Activated T-helper 1 cell treated with anti-CD3 and anti-CD28 coated beads, Interleukin-12 subunit alpha, Interleukin-12 subunit beta, Interleukin-2, Interleukin-4 antibody, amounts not matched to agents 30 ng/mL and 10 ng/mL and 1 ng/mL, durations not matched to agents 14 hours and 24 hours and 36 hours (primary cell): ENCODE data around the gene DDX46. TPM values are rescaled to one million over a fixed set of nuclear protein-coding genes. Genes with fewer than 3 reads are reported as not detected.
"Not testable (repeated sequence)": the region's sequence is repeated elsewhere in the genome, so short reads cannot be mapped to it uniquely, and the experiment has no call there.

Experiments used
- DNase-seq: peaks from one replicate; pipeline ENCODE4 v3.0.0; 2021; ENCODE audit warnings: low spot score
- H3K27ac Mint-ChIP-seq: one replicate; pipeline ENCODE4 v1.8.0; 2021; ENCODE audit warnings: mild to moderate bottlenecking, mixed read lengths
- H3K27me3 Mint-ChIP-seq: one replicate; pipeline ENCODE4 v1.8.0; 2022; ENCODE audit warnings: mild to moderate bottlenecking, moderate library complexity, mixed read lengths; ENCODE audit not compliant: insufficient read depth
- H3K36me3 Mint-ChIP-seq: one replicate; pipeline ENCODE4 v1.8.0; 2021; ENCODE audit warnings: low read depth, mixed read lengths
- H3K4me1 Mint-ChIP-seq: one replicate; pipeline ENCODE4 v1.8.0; 2021; ENCODE audit warnings: low read depth, mixed read lengths
- H3K4me3 Mint-ChIP-seq: one replicate; pipeline ENCODE4 v1.8.0; 2021; ENCODE audit warnings: mild to moderate bottlenecking, moderate library complexity, mixed read lengths
- H3K9me3 Mint-ChIP-seq: one replicate; pipeline ENCODE4 v1.8.0; 2021; ENCODE audit warnings: mixed read lengths
- intact Hi-C: fragments of 100-400 bp; cut with micrococcal nuclease; formaldehyde crosslinking; loops from one replicate; pipeline ENCODE4 v1.15.1; 2024
- total RNA-seq: library from RNA; stranded (reverse); gene quantifications from 2 replicates; pipeline ENCODE4 v1.2.3, GENCODE V29; 2022

The DDX46 gene
- total RNA-seq, 1 donor from 2014 or later = 78.3 TPM

DNA sequence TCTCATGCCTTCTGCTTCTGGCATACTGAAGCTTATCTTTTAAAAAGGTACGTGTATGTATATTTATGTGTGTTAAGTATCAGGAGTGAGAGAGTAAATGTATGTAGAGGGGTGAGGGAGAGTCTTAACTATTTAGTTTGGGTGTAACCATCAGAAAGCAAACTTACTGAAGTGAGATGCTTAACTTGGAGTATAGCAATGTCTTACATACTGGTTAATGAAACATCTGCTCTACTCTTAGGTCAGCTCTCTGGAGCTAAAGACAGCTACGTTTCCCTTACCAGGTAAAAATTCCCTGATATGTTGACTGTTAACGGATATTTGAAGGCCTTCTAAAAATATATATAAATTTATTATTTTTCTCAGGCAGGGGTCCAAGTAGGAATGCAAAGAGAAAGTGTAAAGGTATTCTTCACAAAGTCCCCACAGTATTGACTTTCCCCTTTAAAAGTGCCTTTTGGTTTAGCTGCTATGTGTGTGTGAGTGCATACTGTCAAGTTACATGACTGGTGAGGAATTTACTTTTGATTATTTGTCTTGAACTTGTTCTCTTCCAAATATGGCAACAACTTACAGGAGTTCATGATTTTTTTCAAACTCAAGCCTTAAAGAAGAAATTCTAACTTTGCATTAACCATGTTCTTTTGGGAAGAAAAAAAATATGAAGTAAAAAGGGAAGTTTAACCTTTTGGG lies 74.9 kb downstream of the DDX46 start:
- H3K27me3 Mint-ChIP-seq = no peaks in the 10 kb centered on the region
- H3K9me3 Mint-ChIP-seq = no peaks in the 10 kb centered on the region
- H3K4me1 Mint-ChIP-seq = no peaks in the 10 kb centered on the region
- H3K4me3 Mint-ChIP-seq = no peak overlapping the region
- no peak for DNase-seq
- H3K36me3 Mint-ChIP-seq = peaks cover 9% of the 10 kb centered on the region
- intact Hi-C loops = no loop called here
- H3K27ac Mint-ChIP-seq = no peak overlapping the region

DNA sequence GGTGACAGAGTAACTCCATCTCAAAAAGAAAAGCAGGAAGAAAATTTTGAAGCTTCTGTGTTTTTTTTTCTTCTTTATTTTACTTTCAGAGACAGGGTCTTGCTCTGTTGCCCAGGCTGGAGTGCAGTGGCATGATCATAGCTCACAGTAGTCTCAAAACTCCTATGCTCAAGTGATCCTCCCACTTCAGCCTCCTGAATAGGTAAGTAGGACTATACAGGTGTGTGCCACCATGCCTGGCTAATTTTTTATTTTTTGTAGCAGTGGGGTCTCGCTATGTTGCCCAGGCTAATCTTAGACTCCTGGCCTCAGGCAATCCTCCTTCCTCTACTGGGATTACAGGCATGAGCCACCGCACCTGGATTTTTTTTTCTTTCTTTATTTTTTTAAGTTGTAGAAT lies 77.0 kb downstream of the DDX46 start:
- no peaks in the 10 kb centered on the region for H3K4me1 Mint-ChIP-seq
- H3K9me3 Mint-ChIP-seq = no peaks in the 10 kb centered on the region
- intact Hi-C loops = no loop called here
- DNase-seq = no peak
- peaks cover 12% of the 10 kb centered on the region for H3K36me3 Mint-ChIP-seq
- no peak overlapping the region for H3K4me3 Mint-ChIP-seq
- H3K27me3 Mint-ChIP-seq = no peaks in the 10 kb centered on the region
- H3K27ac Mint-ChIP-seq = no peak overlapping the region

DNA sequence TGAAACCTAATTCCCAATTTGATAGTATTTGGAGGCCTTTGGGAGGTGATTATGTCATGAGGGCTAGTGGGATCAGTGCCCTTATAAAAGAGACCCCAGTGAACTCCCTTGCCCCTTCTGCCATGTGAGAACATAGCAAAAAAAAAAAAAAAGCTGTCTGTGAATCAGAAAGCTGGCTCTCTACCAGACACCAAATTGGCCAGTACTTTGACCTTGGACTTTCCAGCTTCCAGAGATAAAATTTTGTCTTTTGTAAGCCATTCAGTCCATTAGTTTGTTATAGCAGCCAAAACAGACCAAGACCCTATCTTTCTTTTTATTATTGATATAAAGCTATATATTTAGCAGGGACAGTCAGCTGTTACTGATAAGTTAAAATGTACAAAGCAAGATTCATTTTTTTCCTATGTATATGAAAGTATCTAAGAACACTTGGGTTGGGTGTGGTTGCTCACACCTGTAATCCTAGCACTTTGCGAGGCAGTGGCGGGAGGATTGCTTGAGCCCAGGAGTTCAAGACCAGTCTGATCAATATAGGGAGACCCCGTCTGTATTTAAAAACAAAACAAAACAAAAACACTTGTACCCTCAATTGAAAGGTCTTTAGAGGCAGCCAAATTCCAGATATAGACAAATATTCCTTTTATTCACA lies 79.1 kb downstream of the DDX46 start:
- Mint-ChIP-seq H3K27ac (no peak overlapping the region), H3K27me3 (no peaks in the 10 kb centered on the region), H3K9me3 (no peaks in the 10 kb centered on the region), H3K36me3 (peaks cover 10% of the 10 kb centered on the region), H3K4me1 (no peaks in the 10 kb centered on the region), H3K4me3 (no peak overlapping the region)
- no peak for DNase-seq
- intact Hi-C loops = no loop called here

DNA sequence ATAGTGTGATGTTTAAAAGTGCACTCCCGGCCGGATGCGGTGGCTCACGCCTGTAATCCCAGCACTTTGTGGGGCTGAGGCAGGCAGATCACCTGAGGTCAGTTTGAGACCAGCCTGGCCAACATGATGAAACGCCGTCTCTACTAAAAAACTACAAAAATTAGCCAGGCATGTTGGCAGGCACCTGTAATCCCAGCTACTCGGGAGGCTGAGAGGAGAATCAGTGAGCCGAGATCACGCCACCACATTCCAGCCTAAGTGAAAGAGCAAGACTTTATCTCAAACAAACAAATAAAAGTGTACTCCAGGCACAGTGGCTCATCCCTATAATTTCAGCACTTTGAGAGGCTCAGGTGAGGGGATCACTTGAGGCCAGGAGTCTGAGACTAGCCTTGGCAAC lies 79.8 kb downstream of the DDX46 start:
- H3K27ac Mint-ChIP-seq, DNase-seq, H3K27me3 Mint-ChIP-seq, H3K4me1 Mint-ChIP-seq, H3K4me3 Mint-ChIP-seq, H3K9me3 Mint-ChIP-seq, intact Hi-C loops: not testable (repeated sequence)
- H3K36me3 Mint-ChIP-seq = peaks cover 10% of the 10 kb centered on the region

DNA sequence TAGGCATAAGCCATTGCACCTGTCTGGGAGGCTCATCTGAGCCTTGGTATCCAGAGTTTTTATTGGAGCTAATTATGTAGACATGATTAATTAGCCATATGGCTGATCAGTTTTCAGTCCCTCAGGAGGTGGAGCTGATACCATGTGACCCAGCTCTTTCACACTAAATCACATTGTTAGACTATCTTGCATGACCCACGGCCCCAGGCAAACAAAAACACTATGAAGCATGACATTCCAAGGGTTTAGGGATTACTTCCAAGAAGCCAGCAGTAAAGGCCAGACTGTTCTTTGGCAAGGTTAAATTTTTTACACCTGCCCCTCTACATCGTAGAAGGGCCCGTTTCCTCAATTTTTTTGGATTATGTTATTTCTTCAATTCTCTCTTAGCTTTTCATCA lies 82.2 kb downstream of the DDX46 start:
- Mint-ChIP-seq H3K9me3 (no peaks in the 10 kb centered on the region), H3K36me3 (peaks cover 10% of the 10 kb centered on the region), H3K27ac (no peak overlapping the region), H3K27me3 (no peaks in the 10 kb centered on the region), H3K4me1 (peaks cover 10% of the 10 kb centered on the region), H3K4me3 (no peak overlapping the region)
- DNase-seq = no peak
- intact Hi-C loops = loop anchor here (10.0 kb wide), 2 partner anchors 316 to 836 kb away; partner anchors contain the start of genes JADE2 and VDAC1

DNA sequence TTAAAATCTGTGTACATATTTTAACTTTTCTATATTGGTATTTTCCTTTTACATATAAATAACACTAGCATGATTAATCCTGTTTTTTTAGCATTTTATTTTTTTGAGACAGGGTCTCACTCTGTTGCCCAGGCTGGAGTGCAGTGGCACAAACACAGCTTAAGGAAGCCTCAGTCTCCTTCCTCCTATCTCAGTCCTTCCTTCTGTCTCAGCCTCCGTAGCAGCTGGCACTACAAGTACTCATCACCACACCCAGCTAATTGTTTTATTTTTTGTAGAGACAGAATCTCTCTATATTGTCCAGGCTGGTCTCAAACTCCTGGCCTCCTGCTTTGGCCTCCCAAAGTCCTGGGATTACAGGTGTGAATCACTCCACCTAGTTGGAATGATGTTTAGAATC lies 85.7 kb downstream of the DDX46 start:
- peaks cover 18% of the 10 kb centered on the region for H3K4me1 Mint-ChIP-seq
- H3K27ac Mint-ChIP-seq = no peak overlapping the region
- H3K27me3 Mint-ChIP-seq = no peaks in the 10 kb centered on the region
- no peak overlapping the region for H3K4me3 Mint-ChIP-seq
- no peaks in the 10 kb centered on the region for H3K9me3 Mint-ChIP-seq
- H3K36me3 Mint-ChIP-seq = peaks cover 10% of the 10 kb centered on the region
- intact Hi-C loops = loop anchor here (2.0 to 10.0 kb wide), 4 partner anchors 319 to 839 kb away; partner anchors contain the start of genes JADE2, SKP1 and VDAC1
- DNase-seq = no peak

DNA sequence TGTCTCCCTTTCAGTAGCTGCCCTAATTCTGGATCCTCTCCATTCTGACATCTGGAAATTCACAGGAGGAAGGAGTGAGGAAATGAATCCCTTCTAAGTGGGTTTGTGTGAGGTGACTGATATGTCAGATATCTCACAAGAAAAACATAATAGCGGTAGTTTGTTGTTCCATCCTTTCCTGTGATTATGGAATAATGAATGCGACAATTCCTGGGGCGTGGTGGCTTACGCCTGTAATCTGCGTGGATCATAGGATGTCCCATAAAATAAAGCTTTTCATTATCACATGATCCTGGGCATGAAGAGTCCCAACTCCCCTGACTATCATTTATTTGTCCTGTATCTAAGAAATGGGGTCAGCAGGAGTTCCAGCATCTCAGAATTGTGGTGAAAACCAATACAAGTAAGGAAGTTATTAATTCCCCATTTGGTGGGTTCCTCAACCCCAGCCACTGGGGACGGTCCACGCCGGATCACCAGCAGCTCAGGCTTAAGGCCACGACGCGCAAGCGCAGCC lies 86.8 kb downstream of the DDX46 start:
- intact Hi-C loops = loop anchor here (1.0 to 10.0 kb wide), 10 partner anchors 29 to 841 kb away; partner anchors contain the start of genes CAMLG, DDX46, JADE2 and SEC24A
- no peaks in the 10 kb centered on the region for H3K27me3 Mint-ChIP-seq
- H3K27ac Mint-ChIP-seq = peak overlapping the region; percentile 97
- peaks cover 22% of the 10 kb centered on the region for H3K4me1 Mint-ChIP-seq
- peaks cover 12% of the 10 kb centered on the region for H3K36me3 Mint-ChIP-seq
- H3K4me3 Mint-ChIP-seq = peak overlapping the region; percentile 97
- H3K9me3 Mint-ChIP-seq = no peaks in the 10 kb centered on the region
- DNase-seq = no peak

DNA sequence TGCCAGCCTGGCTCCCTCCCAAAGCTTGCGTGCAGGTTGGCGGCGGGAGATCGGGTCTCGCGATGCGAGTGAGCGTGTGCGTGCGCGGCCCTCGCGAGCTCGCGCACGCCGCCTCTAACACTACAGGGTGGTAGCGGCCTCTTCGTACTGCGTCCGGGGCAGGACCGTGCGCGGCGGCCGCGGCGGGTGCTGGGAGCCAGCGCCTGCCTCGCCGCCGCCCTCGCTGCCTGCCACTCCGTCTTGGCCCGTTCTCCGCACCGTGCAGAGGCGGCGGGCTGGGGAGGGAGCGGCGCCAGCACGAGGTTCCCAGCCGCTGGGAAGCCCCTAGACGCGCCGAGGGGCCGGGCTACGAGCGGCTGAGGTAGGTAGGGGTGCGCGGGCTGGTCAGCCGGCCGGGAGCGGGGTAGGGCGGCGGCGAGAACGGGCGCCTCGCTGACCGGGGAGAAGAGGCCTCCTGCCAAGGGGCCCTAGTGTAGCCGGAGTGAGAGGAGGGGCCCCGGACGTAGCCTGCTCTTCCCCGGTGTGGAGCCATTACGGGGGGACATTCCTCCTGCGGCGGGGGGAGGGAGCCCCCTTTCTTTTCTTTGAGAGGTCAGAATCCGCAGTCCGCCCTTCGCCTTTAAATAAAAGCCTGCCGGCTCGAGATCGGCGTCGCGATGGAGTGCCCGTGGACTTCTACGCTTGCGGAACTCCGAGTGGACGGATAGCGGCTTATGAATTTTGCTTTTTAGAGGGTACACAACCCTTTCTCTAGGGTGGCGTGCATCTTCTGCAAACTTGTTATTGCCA lies 87.5 kb downstream of the DDX46 start, which contains the start of gene C5orf24:
Gene C5orf24 (plus strand): TSS at position 117 of the 789 bp plus-strand sequence. CDS start 8,933 bp downstream, outside the sequence.
- peak; percentile 90 for DNase-seq
- H3K4me1 Mint-ChIP-seq = peaks cover 25% of the 10 kb centered on the region
- peak within 1 kb of the TSS; percentile 97 for H3K4me3 Mint-ChIP-seq
- peaks cover 15% of the 10 kb centered on the region for H3K36me3 Mint-ChIP-seq
- no peaks in the 10 kb centered on the region for H3K27me3 Mint-ChIP-seq
- H3K9me3 Mint-ChIP-seq = no peaks in the 10 kb centered on the region
- peak within 1 kb of the TSS; percentile 97 for H3K27ac Mint-ChIP-seq
- intact Hi-C loops = loop anchor here (1.0 to 10.0 kb wide), 12 partner anchors 28 to 841 kb away; partner anchors contain the start of genes CAMLG, DDX46, JADE2 and PPP2CA

DNA sequence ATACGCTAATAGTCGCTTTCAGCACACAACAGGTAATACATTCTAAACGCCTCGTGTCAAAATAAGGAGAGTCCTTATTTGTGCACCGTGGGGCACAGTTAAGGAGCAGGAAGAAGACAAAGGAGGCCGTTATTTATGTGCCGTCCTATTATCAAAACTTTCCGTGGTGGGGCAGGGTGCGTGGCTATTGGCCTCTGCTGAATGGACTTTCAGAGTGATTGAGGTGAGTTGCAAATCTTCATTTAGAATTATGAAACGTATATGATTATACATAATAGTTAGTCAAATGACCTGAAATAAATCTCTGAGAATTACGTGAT lies 88.0 kb downstream of the DDX46 start:
- Mint-ChIP-seq H3K4me1 (peaks cover 31% of the 10 kb centered on the region), H3K9me3 (no peaks in the 10 kb centered on the region), H3K27ac (peak overlapping the region; percentile 97), H3K4me3 (peak overlapping the region; percentile 97), H3K36me3 (peaks cover 20% of the 10 kb centered on the region), H3K27me3 (no peaks in the 10 kb centered on the region)
- DNase-seq = no peak
- intact Hi-C loops = loop anchor here (2.0 to 10.0 kb wide), 4 partner anchors 322 to 842 kb away; partner anchors contain the start of genes JADE2, PPP2CA, UBE2B and VDAC1

DNA sequence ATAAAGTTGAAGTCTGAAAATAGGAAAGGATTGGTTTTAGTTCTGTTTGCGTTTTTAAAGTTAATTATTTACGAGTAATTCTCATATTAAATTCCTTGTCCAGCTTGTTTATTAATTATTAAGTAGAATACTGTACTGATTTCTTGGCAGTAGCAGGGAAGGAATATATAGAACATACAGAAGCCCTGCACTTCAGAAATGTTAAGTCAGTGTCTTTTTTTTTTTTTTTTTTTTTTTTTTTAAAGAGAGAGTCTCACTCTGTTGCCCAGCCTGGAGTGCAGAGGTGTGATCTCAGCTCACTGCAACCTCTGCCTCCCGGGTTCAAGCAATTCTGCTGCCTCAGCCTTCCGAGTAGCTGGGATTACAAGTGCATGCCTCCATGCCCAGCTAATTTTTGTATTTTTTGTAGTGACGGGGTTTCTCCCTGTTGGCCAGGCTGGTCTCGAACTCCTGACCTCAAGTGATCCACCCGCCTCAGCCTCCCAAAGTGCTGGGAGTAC lies 90.9 kb downstream of the DDX46 start:
- not testable (repeated sequence) for H3K27ac Mint-ChIP-seq, H3K4me3 Mint-ChIP-seq, H3K9me3 Mint-ChIP-seq, DNase-seq, H3K27me3 Mint-ChIP-seq
- H3K36me3 Mint-ChIP-seq = peaks cover 24% of the 10 kb centered on the region
- intact Hi-C loops = loop anchor here (10.0 kb wide), 2 partner anchors 325 to 845 kb away; partner anchors contain the start of genes JADE2 and VDAC1
- peaks cover 39% of the 10 kb centered on the region for H3K4me1 Mint-ChIP-seq

DNA sequence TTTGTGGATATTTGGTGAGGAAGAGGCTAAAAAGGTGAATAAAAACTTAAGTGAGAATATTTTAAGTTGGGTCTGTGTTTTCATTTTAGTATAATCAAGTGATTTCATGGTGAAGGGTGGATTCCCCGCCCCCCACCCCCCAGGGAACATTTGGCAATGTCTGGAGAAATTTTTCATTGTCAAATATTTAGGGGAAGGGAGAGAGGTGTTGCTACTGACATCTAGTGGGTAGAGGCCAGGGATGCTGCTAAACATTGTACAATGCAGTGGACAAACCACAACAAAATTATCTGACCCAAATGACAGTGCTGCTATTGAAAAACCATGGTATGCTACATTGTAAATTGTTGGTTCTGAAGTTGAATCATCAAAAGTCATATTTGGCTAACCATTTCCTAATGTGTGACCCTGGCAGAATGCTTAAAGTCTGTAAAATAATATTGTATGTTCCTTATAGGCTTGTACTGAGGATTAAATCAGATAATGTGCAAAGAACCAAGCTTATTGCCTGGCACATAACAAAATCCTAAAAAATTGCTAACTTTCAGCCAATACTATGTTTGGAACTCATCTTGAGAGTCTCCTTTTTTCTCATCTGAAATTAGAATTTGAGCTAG lies 92.8 kb downstream of the DDX46 start:
- H3K4me1 Mint-ChIP-seq = peaks cover 40% of the 10 kb centered on the region
- no peak for DNase-seq
- H3K27me3 Mint-ChIP-seq = no peaks in the 10 kb centered on the region
- intact Hi-C loops = no loop called here
- no peak overlapping the region for H3K4me3 Mint-ChIP-seq
- peak overlapping the region; percentile 26 for H3K27ac Mint-ChIP-seq
- H3K9me3 Mint-ChIP-seq = no peaks in the 10 kb centered on the region
- H3K36me3 Mint-ChIP-seq = peaks cover 27% of the 10 kb centered on the region

DNA sequence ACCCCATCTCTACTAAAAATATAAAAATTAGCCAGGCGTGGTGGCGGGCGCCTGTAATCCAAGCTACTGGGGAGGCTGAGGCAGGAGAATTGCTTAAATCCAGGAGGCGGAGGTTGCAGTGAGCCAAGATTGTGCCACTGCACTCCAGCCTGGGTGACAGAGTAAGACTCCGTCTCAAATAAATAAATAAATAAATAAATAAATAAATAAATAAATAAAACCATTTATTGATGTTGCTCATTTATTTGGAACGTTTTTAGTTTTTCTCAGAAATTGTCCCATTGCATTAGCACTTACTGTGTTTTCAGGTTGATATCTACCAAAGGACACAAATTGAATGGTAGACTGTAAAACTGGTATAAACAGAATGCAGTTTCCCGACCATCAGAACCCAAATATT lies 97.9 kb downstream of the DDX46 start:
- DNase-seq, H3K27ac Mint-ChIP-seq, H3K4me3 Mint-ChIP-seq, H3K27me3 Mint-ChIP-seq, H3K9me3 Mint-ChIP-seq, intact Hi-C loops: not testable (repeated sequence)
- peaks cover 18% of the 10 kb centered on the region for H3K36me3 Mint-ChIP-seq
- peaks cover 26% of the 10 kb centered on the region for H3K4me1 Mint-ChIP-seq
